ENCODE measurements around the gene REV1. TPM values are rescaled to one million over a fixed set of nuclear protein-coding genes. Genes with fewer than 3 reads are reported as not detected.
"Not testable (repeated sequence)": the region's sequence is repeated elsewhere in the genome, so short reads cannot be mapped to it uniquely, and the experiment has no call there.

Gene REV1
- total RNA-seq, 2 experiments from 2014 or later: 51.6 to 68.1 TPM

DNA sequence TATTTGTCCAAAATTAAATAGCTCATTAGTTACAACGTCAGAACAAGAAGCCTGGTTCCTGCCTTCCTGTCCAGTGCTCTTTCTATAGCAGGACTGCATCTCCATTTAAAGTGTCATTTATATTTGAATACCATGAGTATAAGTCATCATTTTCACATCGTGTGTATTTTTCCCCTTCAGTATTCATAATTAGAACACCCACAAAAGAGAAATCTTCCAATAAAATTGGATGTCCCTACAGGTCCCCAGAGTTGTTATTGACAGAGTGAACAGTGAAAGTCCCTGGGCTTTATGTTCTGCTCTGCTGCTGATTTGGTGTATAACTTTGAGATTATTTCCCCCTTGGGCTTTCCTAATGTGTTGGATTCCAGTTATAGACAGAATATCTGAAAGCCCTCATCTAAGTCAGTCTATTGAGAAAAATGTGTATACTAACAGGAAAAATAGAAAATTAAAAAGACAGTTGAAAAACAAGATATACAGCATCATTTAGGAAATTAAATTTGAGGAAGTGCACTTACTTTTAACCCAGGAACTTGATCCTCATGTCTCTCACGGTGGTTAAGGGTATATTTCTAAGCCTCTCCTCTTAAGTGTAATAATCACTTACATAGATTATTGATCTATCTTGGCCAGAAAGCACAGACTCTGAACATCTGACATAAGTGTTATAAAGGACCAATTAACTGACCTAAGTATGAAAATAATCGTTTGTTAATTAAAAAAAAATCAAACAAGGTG is 15.2 kb upstream of the REV1 start:
- peaks cover 9% of the 10 kb centered on the region for H3K4me1 ChIP-seq (ENCODE audit: insufficient read depth, low read length, poor library complexity, severe bottlenecking)
- intact Hi-C loops (cut with micrococcal nuclease; ENCODE audit: unreplicated experiment): no loop called here
- no TSS peak for BruUV-seq (replicated peaks)
- no peaks in the 10 kb centered on the region for H3K9me3 ChIP-seq (ENCODE audit: low read length)
- H3K27ac ChIP-seq (ENCODE audit: low read depth, low read length, poor library complexity, severe bottlenecking): no peak overlapping the region
- no peaks in the 10 kb centered on the region for H3K9me2 ChIP-seq (ENCODE audit: insufficient read depth, low read length)
- 0 out of 2 replicates have a peak overlapping the region, but pooled peaks have one; percentile 15 for H3K4me2 ChIP-seq (ENCODE audit: low read length)
- CTCF ChIA-PET (ENCODE audit: unreplicated experiment): no interaction called here
- TF ChIP-seq, protein P1, sequence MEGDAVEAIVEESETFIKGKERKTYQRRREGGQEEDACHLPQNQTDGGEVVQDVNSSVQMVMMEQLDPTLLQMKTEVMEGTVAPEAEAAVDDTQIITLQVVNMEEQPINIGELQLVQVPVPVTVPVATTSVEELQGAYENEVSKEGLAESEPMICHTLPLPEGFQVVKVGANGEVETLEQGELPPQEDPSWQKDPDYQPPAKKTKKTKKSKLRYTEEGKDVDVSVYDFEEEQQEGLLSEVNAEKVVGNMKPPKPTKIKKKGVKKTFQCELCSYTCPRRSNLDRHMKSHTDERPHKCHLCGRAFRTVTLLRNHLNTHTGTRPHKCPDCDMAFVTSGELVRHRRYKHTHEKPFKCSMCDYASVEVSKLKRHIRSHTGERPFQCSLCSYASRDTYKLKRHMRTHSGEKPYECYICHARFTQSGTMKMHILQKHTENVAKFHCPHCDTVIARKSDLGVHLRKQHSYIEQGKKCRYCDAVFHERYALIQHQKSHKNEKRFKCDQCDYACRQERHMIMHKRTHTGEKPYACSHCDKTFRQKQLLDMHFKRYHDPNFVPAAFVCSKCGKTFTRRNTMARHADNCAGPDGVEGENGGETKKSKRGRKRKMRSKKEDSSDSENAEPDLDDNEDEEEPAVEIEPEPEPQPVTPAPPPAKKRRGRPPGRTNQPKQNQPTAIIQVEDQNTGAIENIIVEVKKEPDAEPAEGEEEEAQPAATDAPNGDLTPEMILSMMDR (conservative IDR thresholded peaks at IDR 0.05; ENCODE audit: low read length): no peak
- TF ChIP-seq EZH2phosphoT487 (IDR thresholded peaks at IDR 0.05; ENCODE audit: borderline replicate concordance, low read depth, low read length): no peak
- no peak for DNase-seq (ENCODE audit: low spot score)
- no peak overlapping the region for H3K4me3 ChIP-seq (ENCODE audit: low read depth, low read length, poor library complexity, severe bottlenecking)
- POLR2A ChIA-PET: interaction anchor here (0.7 kb wide), 1 partner anchor 106 kb away, joined by 3 read pairs; no protein-coding TSS in a partner anchor
- peak overlapping the region; percentile 70; the same call in 1 of the 2 replicates for H2AFZ ChIP-seq (ENCODE audit: low read length)
- no peaks in the 10 kb centered on the region for H4K20me1 ChIP-seq (ENCODE audit: insufficient read depth, low read length)
- H3K79me2 ChIP-seq (ENCODE audit: insufficient read depth, low read depth, low read length): no peaks in the 10 kb centered on the region
- no peaks in the 10 kb centered on the region for H3K36me3 ChIP-seq (ENCODE audit: insufficient read depth, low read length)

DNA sequence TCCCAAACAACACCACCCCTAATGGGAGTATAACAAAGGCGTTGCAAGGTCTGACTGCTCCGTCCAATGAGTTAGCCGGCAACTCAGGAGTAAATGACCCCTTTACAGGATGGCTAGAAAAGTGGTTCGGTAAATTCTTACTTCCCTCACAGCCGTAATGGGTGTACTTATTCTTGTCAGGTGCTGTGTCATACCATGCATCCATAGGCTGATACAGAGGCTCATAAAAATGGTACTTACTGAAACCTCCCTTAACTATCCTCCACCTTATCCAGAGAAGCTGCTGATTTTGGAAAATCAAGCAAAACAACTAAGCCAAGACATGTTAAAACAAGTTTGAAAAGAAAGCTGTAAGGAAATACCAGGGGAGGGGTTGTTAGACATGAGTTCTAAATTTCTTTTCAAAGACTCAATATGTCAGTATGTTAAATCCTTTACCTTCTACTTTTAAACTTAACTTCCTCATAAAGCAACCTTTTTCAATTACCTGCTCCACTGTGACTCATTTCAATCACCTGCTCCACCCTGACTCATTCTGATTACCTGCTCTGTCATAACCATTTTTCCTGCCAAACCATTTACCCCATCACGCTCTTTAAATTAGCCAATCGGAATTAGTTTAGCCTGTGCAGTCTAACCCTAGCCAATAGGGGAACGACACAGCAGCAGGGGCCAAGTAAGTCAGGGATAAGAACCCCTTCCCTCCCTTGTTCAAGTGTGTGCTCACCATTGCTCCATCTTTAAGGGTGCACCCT is 14.0 kb upstream of the REV1 start:
- H2AFZ ChIP-seq (ENCODE audit: low read length); H3K79me2 ChIP-seq (ENCODE audit: insufficient read depth, low read depth, low read length); CTCF ChIA-PET (ENCODE audit: unreplicated experiment); H3K9me2 ChIP-seq (ENCODE audit: insufficient read depth, low read length); H3K4me3 ChIP-seq (ENCODE audit: low read depth, low read length, poor library complexity, severe bottlenecking); H3K9me3 ChIP-seq (ENCODE audit: low read length); intact Hi-C loops (cut with micrococcal nuclease; ENCODE audit: unreplicated experiment); BruUV-seq (replicated peaks); H4K20me1 ChIP-seq (ENCODE audit: insufficient read depth, low read length); POLR2A ChIA-PET; H3K4me1 ChIP-seq (ENCODE audit: insufficient read depth, low read length, poor library complexity, severe bottlenecking); H3K36me3 ChIP-seq (ENCODE audit: insufficient read depth, low read length); DNase-seq (ENCODE audit: low spot score); H3K4me2 ChIP-seq (ENCODE audit: low read length); H3K27ac ChIP-seq (ENCODE audit: low read depth, low read length, poor library complexity, severe bottlenecking): not testable (repeated sequence)

DNA sequence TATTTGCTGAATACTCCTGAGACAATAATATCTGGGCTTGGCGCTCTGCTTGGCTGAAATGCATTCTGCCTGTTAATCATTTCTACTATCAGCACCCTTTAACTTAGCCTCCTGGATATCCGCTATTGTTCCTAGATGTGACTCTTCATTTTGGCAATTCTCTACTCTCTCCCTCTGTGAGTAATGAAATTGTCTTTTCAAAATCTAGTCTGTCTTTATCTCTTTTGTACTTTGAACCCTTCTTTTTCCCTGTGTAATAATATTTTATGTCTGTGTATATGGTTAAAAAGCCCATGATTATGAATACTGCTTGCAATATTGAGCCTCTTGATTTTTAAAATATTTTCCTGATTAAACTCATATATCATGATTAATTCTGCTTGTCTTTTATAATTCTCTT is 6.2 kb upstream of the REV1 start:
- Histone ChIP-seq H3K4me2 (ENCODE audit: low read length) (no peak overlapping the region), H3K79me2 (ENCODE audit: insufficient read depth, low read depth, low read length) (no peaks in the 10 kb centered on the region), H3K4me1 (ENCODE audit: insufficient read depth, low read length, poor library complexity, severe bottlenecking) (peaks cover 1% of the 10 kb centered on the region), H3K4me3 (ENCODE audit: low read depth, low read length, poor library complexity, severe bottlenecking) (no peak overlapping the region), H3K9me3 (ENCODE audit: low read length) (no peaks in the 10 kb centered on the region), H3K27ac (ENCODE audit: low read depth, low read length, poor library complexity, severe bottlenecking) (no peak overlapping the region), H3K36me3 (ENCODE audit: insufficient read depth, low read length) (no peaks in the 10 kb centered on the region), H3K9me2 (ENCODE audit: insufficient read depth, low read length) (no peaks in the 10 kb centered on the region), H4K20me1 (ENCODE audit: insufficient read depth, low read length) (no peaks in the 10 kb centered on the region), H2AFZ (ENCODE audit: low read length) (no peak overlapping the region)
- ChIA-PET POLR2A (no interaction called here), CTCF (ENCODE audit: unreplicated experiment) (no interaction called here)
- no TSS peak for BruUV-seq (replicated peaks)
- TF ChIP-seq EZH2phosphoT487 (IDR thresholded peaks at IDR 0.05; ENCODE audit: borderline replicate concordance, low read depth, low read length): no peak
- TF ChIP-seq, protein P1 (conservative IDR thresholded peaks at IDR 0.05; ENCODE audit: low read length): no peak
- no peak for DNase-seq (ENCODE audit: low spot score)
- intact Hi-C loops (cut with micrococcal nuclease; ENCODE audit: unreplicated experiment): loop anchor here (10.0 kb wide), 1 partner anchor 411 kb away; no protein-coding TSS in a partner anchor
